IMR-90 (cell line): ENCODE results near the gene ERN1. TPM values are rescaled to one million over a fixed set of nuclear protein-coding genes. Genes with fewer than 3 reads are reported as not detected.

Experiments used
- ATAC-seq: fragments of 200-7000 bp; cut with Tn5 transposase; 2 replicates; pipeline ENCODE4 v1.9.1; 2020; ENCODE audit warnings: low read depth, mild to moderate bottlenecking, moderate library complexity
- BruUV-seq: library from RNA; stranded (reverse); fragments of 400-500 nt; replicated peaks from 2 replicates; lab custom pipeline; 2021; lab: Mats Ljungman, UMichigan
- CTCF ChIA-PET: fragments of 300-600 bp; formaldehyde crosslinking; extraction: SDS; loops from one replicate; lab custom pipeline; 2021; ENCODE audit warnings: antibody characterized with exemption; lab: Yijun Ruan, JAX
- POLR2A ChIA-PET: fragments of 300-600 bp; sonication (Branson Sonifier 250); formaldehyde crosslinking; loops from one replicate; lab custom pipeline; 2022; ENCODE audit warnings: antibody characterized with exemption; ENCODE audit not compliant: unreplicated experiment; lab: Charles Lee
- DNase-seq: peaks from one replicate; pipeline ENCODE4 v3.0.0; 2013
- H2AFZ ChIP-seq: replicated peaks from 2 replicates; pipeline ENCODE3; 2013; ENCODE audit warnings: low read length, mild to moderate bottlenecking; ENCODE audit not compliant: poor library complexity
- H2AK5ac ChIP-seq: 2 replicates; pipeline ENCODE4 v1.6.1; 2013; ENCODE audit warnings: low read depth, low read length, inconsistent platforms
- H2AK9ac ChIP-seq: replicated peaks from 2 replicates; pipeline ENCODE3; 2013; ENCODE audit warnings: mild to moderate bottlenecking, low read depth, low read length, moderate library complexity; ENCODE audit not compliant: poor library complexity
- H2BK120ac ChIP-seq: 2 replicates; pipeline ENCODE4 v1.6.1; 2013; ENCODE audit warnings: low read depth, low read length, inconsistent platforms
- H2BK15ac ChIP-seq: 3 replicates; pipeline ENCODE4 v1.6.1; 2013; ENCODE audit warnings: low read depth, low read length, inconsistent platforms
- H2BK20ac ChIP-seq: 2 replicates; pipeline ENCODE4 v1.6.1; 2013; ENCODE audit warnings: low read depth, mild to moderate bottlenecking, inconsistent platforms, low read length, moderate library complexity
- H2BK5ac ChIP-seq: 2 replicates; pipeline ENCODE4 v1.6.1; 2013; ENCODE audit warnings: mild to moderate bottlenecking, low read depth, low read length, inconsistent platforms; ENCODE audit not compliant: poor library complexity, severe bottlenecking
- H3K14ac ChIP-seq: replicated peaks from 2 replicates; pipeline ENCODE4 v1.6.1; 2013; ENCODE audit warnings: low read depth, low read length, inconsistent platforms
- H3K18ac ChIP-seq: 2 replicates; pipeline ENCODE4 v1.6.1; 2013; ENCODE audit warnings: low read depth, low read length, control low read depth
- H3K23ac ChIP-seq: 2 replicates; pipeline ENCODE4 v1.6.1; 2013; ENCODE audit warnings: low read depth, low read length, inconsistent platforms
- H3K27ac ChIP-seq: 2 replicates; pipeline ENCODE4 v1.5.1; 2013; ENCODE audit warnings: mild to moderate bottlenecking, control low read depth, low read length; ENCODE audit not compliant: insufficient read depth
- H3K27me3 ChIP-seq: 2 replicates; pipeline ENCODE4 v1.6.1; 2013; ENCODE audit warnings: low read length; ENCODE audit not compliant: control insufficient read depth, insufficient read depth
- H3K36me3 ChIP-seq: 2 replicates; pipeline ENCODE4 v1.6.1; 2013; ENCODE audit warnings: low read length, mixed read lengths; ENCODE audit not compliant: control insufficient read depth, insufficient read depth
- H3K4ac ChIP-seq: 2 replicates; pipeline ENCODE4 v1.6.1; 2013; ENCODE audit warnings: low read depth, low read length, inconsistent platforms
- H3K4me1 ChIP-seq: 2 replicates; pipeline ENCODE4 v1.6.1; 2013; ENCODE audit warnings: low read length, mixed read lengths; ENCODE audit not compliant: control insufficient read depth, insufficient read depth
- H3K4me2 ChIP-seq: 2 replicates; pipeline ENCODE4 v1.6.1; 2013; ENCODE audit warnings: low read depth, mild to moderate bottlenecking, control low read depth, low read length, moderate library complexity
- H3K4me3 ChIP-seq: 2 replicates; pipeline ENCODE4 v1.5.1; 2013; ENCODE audit warnings: low read depth, mild to moderate bottlenecking, control low read depth, low read length, moderate library complexity; ENCODE audit not compliant: insufficient read depth
- H3K56ac ChIP-seq: 2 replicates; pipeline ENCODE4 v1.6.1; 2013; ENCODE audit warnings: low read length, inconsistent platforms; ENCODE audit not compliant: insufficient read depth; ENCODE audit errors: extremely low read depth
- H3K79me1 ChIP-seq, 2 experiments: 2 replicates each; pipeline ENCODE4 v1.6.1; 2013; ENCODE audit warnings: low read length in 2 of 2, inconsistent platforms in 1 of 2, low read depth in 1 of 2
- H3K9ac ChIP-seq: 2 replicates; pipeline ENCODE4 v1.6.1; 2013; ENCODE audit warnings: low read depth, low read length, control low read depth
- H3K9me1 ChIP-seq: 2 replicates; pipeline ENCODE4 v1.6.1; 2013; ENCODE audit warnings: low read length, inconsistent platforms; ENCODE audit not compliant: insufficient read depth
- H3K9me3 ChIP-seq: 2 replicates; pipeline ENCODE4 v1.6.1; 2013; ENCODE audit warnings: low read length; ENCODE audit not compliant: control insufficient read depth, insufficient read depth
- H4K20me1 ChIP-seq: 2 replicates; pipeline ENCODE4 v1.6.1; 2013; ENCODE audit warnings: low read length, inconsistent platforms; ENCODE audit not compliant: insufficient read depth
- H4K5ac ChIP-seq: 2 replicates; pipeline ENCODE4 v1.6.1; 2013; ENCODE audit warnings: mild to moderate bottlenecking, low read depth, low read length, control low read depth
- H4K8ac ChIP-seq, 2 experiments: 2 replicates each; pipeline ENCODE4 v1.6.1; 2013; ENCODE audit warnings: low read depth in 2 of 2, low read length in 2 of 2, control low read depth in 1 of 2, inconsistent platforms in 1 of 2
- H4K91ac ChIP-seq: 2 replicates; pipeline ENCODE4 v1.6.1; 2013; ENCODE audit warnings: low read depth, low read length, inconsistent platforms; ENCODE audit not compliant: insufficient read depth
- BHLHE40 ChIP-seq: fragments of 150-350 bp; IDR thresholded peaks from 2 replicates; pipeline ENCODE4 v1.6.1; 2016; ENCODE audit warnings: mild to moderate bottlenecking, low read depth, low read length
- CEBPB ChIP-seq: IDR thresholded peaks from 2 replicates; pipeline ENCODE4 v1.6.1; 2012; ENCODE audit warnings: low read depth, low read length, improper control_type of control experiment
- CHD1 ChIP-seq: IDR thresholded peaks from 2 replicates; pipeline ENCODE4 v1.6.1; 2012; ENCODE audit warnings: low read depth, low read length, improper control_type of control experiment
- CTCF ChIP-seq: conservative IDR thresholded peaks from 2 replicates; pipeline ENCODE4 v1.5.1; 2012; ENCODE audit warnings: mild to moderate bottlenecking, low read depth, low read length, improper control_type of control experiment
- ELK1 ChIP-seq: fragments of 150-350 bp; IDR thresholded peaks from 2 replicates; pipeline ENCODE4 v1.6.1; 2016; ENCODE audit warnings: low read depth, mild to moderate bottlenecking, low read length, moderate library complexity, borderline replicate concordance
- FOS ChIP-seq: fragments of 150-350 bp; IDR thresholded peaks from 2 replicates; pipeline ENCODE4 v1.6.1; 2016; ENCODE audit warnings: low read depth, low read length
- MAFK ChIP-seq: IDR thresholded peaks from 2 replicates; pipeline ENCODE4 v1.6.1; 2012; ENCODE audit warnings: low read depth, low read length, improper control_type of control experiment
- MAZ ChIP-seq: IDR thresholded peaks from 2 replicates; pipeline ENCODE4 v1.6.1; 2012; ENCODE audit warnings: low read depth, mild to moderate bottlenecking, low read length, improper control_type of control experiment, moderate library complexity, borderline replicate concordance
- MXI1 ChIP-seq: IDR thresholded peaks from 2 replicates; pipeline ENCODE4 v1.6.1; 2012; ENCODE audit warnings: low read depth, mild to moderate bottlenecking, low read length, moderate library complexity, borderline replicate concordance
- NFE2L2 ChIP-seq: fragments of 150-350 bp; IDR thresholded peaks from 2 replicates; pipeline ENCODE4 v1.6.1; 2016; ENCODE audit warnings: low read depth, mild to moderate bottlenecking, low read length
- POLR2A ChIP-seq: IDR thresholded peaks from 2 replicates; pipeline ENCODE4 v1.6.1; 2012; ENCODE audit warnings: mild to moderate bottlenecking, low read depth, low read length
- RAD21 ChIP-seq: IDR thresholded peaks from 2 replicates; pipeline ENCODE4 v1.6.1; 2012; ENCODE audit warnings: low read length, improper control_type of control experiment
- RCOR1 ChIP-seq: IDR thresholded peaks from 2 replicates; pipeline ENCODE4 v1.6.1; 2012; ENCODE audit warnings: mild to moderate bottlenecking, low read length, improper control_type of control experiment; ENCODE audit not compliant: insufficient replicate concordance
- RFX5 ChIP-seq: IDR thresholded peaks from 2 replicates; pipeline ENCODE4 v1.8.0; 2012; ENCODE audit warnings: low read depth, mild to moderate bottlenecking, low read length, moderate library complexity
- SMC3 ChIP-seq: fragments of 150-350 bp; IDR thresholded peaks from 2 replicates; pipeline ENCODE4 v1.6.1; 2016; ENCODE audit warnings: low read depth, mild to moderate bottlenecking, antibody characterized with exemption, low read length, moderate library complexity
- USF2 ChIP-seq: fragments of 150-350 bp; IDR thresholded peaks from 2 replicates; pipeline ENCODE4 v1.6.1; 2017; ENCODE audit warnings: mild to moderate bottlenecking, antibody characterized with exemption, low read length, low read depth
- WGBS, 2 experiments: methylation state at CpG; one replicate each; pipeline versions ENCODE4 v1.1.5 to v1.1.7; 2013; ENCODE audit warnings: missing lambda C conversion rate in 2 of 2; ENCODE audit not compliant: insufficient read length in 1 of 2; ENCODE audit errors: extremely low coverage in 2 of 2; 5-methylcytosine and 5-hydroxymethylcytosine counted together
- dilution Hi-C: fragments of 300-500 bp; cut with HindIII; formaldehyde crosslinking; loops from one replicate; pipeline ENCODE4 v1.14.3; 2018; ENCODE audit warnings: low sequenced_read_pairs; ENCODE audit not compliant: unreplicated experiment
- in situ Hi-C: fragments of 300-500 bp; cut with MboI; formaldehyde crosslinking; loops from 3 replicates; pipeline ENCODE4 v1.14.3; 2019; ENCODE audit warnings: low sequenced_read_pairs, inconsistent platforms, mixed read lengths
- intact Hi-C: fragments of 100-400 bp; cut with micrococcal nuclease; formaldehyde crosslinking; loops from 2 replicates; pipeline ENCODE4 v1.10.0; 2022
- polyA plus RNA-seq, 3 experiments: library from polyadenylated mRNA; depleted of rRNA; stranded (reverse); fragments of >200 nt; gene quantifications; 2 replicates each; pipeline ENCODE4 v1.2.3, GENCODE V29; 2012; ENCODE audit warnings: low replicate concordance in 1 of 3
- total RNA-seq: library from RNA; depleted of rRNA; stranded (reverse); fragments of >200 nt; gene quantifications from 2 replicates; pipeline ENCODE4 v1.2.3, GENCODE V29; 2012

Gene ERN1
- total and polyA plus RNA-seq, 2 of the 4 experiments (the other 2 are of a cell fraction) = 2.7 to 4.1 TPM

- Histone ChIP-seq H3K4me2 (no peak overlapping the region), H3K9me1 (peaks cover 15% of the 10 kb centered on the region), H3K4me3 (no peak overlapping the region), H3K27me3 (no peaks in the 10 kb centered on the region), H3K79me1 (peaks cover 24 to 56% of the 10 kb centered on the region in 2 experiments), H3K23ac (no peak overlapping the region), H4K5ac (no peak overlapping the region), H4K8ac (no peak overlapping the region), H2BK15ac (no peak overlapping the region), H2BK5ac (no peak overlapping the region), H2BK120ac (no peak overlapping the region), H2AK9ac (no peak overlapping the region), H2AFZ (no peak overlapping the region), H2BK20ac (no peak overlapping the region), H4K91ac (no peak overlapping the region), H3K9ac (no peak overlapping the region), H3K36me3 (no peaks in the 10 kb centered on the region), H3K56ac (no peak overlapping the region), H3K4me1 (peaks cover 16% of the 10 kb centered on the region), H3K9me3 (no peaks in the 10 kb centered on the region), H3K4ac (no peak overlapping the region), H3K18ac (no peak overlapping the region), H3K27ac (no peak overlapping the region), H2AK5ac (no peak overlapping the region), H4K20me1 (peaks cover 8% of the 10 kb centered on the region; the same call in 1 of the 2 replicates), H3K14ac (no peak overlapping the region)
- POLR2A ChIA-PET = no interaction called here
- CTCF ChIA-PET = interaction anchor here (1.1 kb wide), 1 partner anchor 91 kb away, joined by 3 read pairs; no protein-coding TSS in a partner anchor
- intact Hi-C loops (no loop called here), dilution Hi-C loops (no loop called here), in situ Hi-C loops (no loop called here)
- TF ChIP-seq MAFK (no peak), BHLHE40 (no peak), RCOR1 (no peak), ELK1 (no peak), RAD21 (no peak), CHD1 (no peak), CEBPB (no peak), FOS (no peak), SMC3 (no peak), USF2 (no peak), MAZ (no peak), NFE2L2 (no peak), RFX5 (no peak), MXI1 (no peak), POLR2A (no peak), CTCF (no peak)
- no CpG with 5 or more reads among the region's 3 CpGs for WGBS, 2 experiments
- ATAC-seq (no peak), DNase-seq (no peak)
- no TSS peak for BruUV-seq
Measured at GRCh38 chr17:64120159-64120810, 9.7 kb downstream of the ERN1 start.
